Vagina (tissue), 2 donors: Measurements from ENCODE around the gene SLC7A4. TPM values are rescaled to one million over a fixed set of nuclear protein-coding genes. Genes with fewer than 3 reads are reported as not detected.

Experiments
- DNase-seq, 2 donors: peaks; one replicate each; pipeline ENCODE4 v3.0.0-alpha.2; 2017; ENCODE audit errors: extremely low spot score in 2 of 2
- H3K27ac ChIP-seq: fragments of 200-600 bp; sonication (generic); one replicate; pipeline ENCODE4 v1.5.1; 2019
- H3K27me3 ChIP-seq: fragments of 200-600 bp; sonication (generic); one replicate; pipeline ENCODE4 v1.5.1; 2019
- H3K36me3 ChIP-seq, 2 donors: fragments of 200-600 bp; sonication (generic); one replicate each; pipeline ENCODE4 v1.5.1; 2017 to 2019
- H3K4me1 ChIP-seq: fragments of 200-600 bp; sonication (generic); one replicate; pipeline ENCODE4 v1.5.1; 2019
- H3K4me3 ChIP-seq, 2 donors: fragments of 200-600 bp; sonication (generic); 1 replicate in 1 of 2; 2 replicates in 1 of 2; pipeline ENCODE4 v1.5.1; 2016 to 2019
- H3K9me3 ChIP-seq: fragments of 200-600 bp; sonication (generic); one replicate; pipeline ENCODE4 v1.5.1; 2019
- CTCF ChIP-seq, 3 experiments: fragments of 450-650 bp in 2 of 3; fragments of 200-600 bp in 1 of 3; sonication (generic) in 1 of 3; IDR thresholded peaks; one replicate each; pipeline ENCODE4 v1.5.1; 2017 to 2019; ENCODE audit warnings: antibody characterized with exemption in 3 of 3, mild to moderate bottlenecking in 2 of 3, moderate library complexity in 2 of 3
- POLR2A ChIP-seq, 2 donors: fragments of 450-650 bp; IDR thresholded peaks; one replicate each; pipeline ENCODE4 v1.6.1; 2017; ENCODE audit warnings: antibody characterized with exemption in 2 of 2, mild to moderate bottlenecking in 2 of 2, moderate library complexity in 2 of 2
- POLR2AphosphoS5 ChIP-seq, 2 donors: sonication (generic); formaldehyde crosslinking; IDR thresholded peaks; one replicate each; pipeline ENCODE4 v1.9.0; 2017; ENCODE audit warnings: antibody characterized with exemption in 2 of 2, mild to moderate bottlenecking in 2 of 2, low read depth in 1 of 2; ENCODE audit not compliant: insufficient read depth in 1 of 2
- intact Hi-C: fragments of 100-400 bp; cut with DNase I; formaldehyde crosslinking; loops from one replicate; pipeline ENCODE4 v1.15.1; 2023
- total RNA-seq: library from RNA; depleted of rRNA; stranded (reverse); fragments of >200 nt; gene quantifications from one replicate; pipeline ENCODE4 v1.2.3, GENCODE V29; 2016

SLC7A4 gene
- total RNA-seq, 1 donor from 2014 or later, result 0.98 TPM

GRCh38 chr22:20995329-20996030, 36.9 kb downstream of the SLC7A4 start:
- no peaks in the 10 kb centered on the region for H3K9me3 ChIP-seq
- DNase-seq, result no peak
- H3K27ac ChIP-seq, result no peak overlapping the region
- no peaks in the 10 kb centered on the region for H3K27me3 ChIP-seq
- peaks cover 0 to 47% of the 10 kb centered on the region in 2 donors for H3K36me3 ChIP-seq
- intact Hi-C loops, result no loop called here
- H3K4me3 ChIP-seq, result no peak overlapping the region
- peaks cover 12% of the 10 kb centered on the region for H3K4me1 ChIP-seq
- TF ChIP-seq POLR2A (IDR thresholded peaks at IDR 0.05) (no peak), CTCF (IDR thresholded peaks at IDR 0.05) (no peak), POLR2AphosphoS5 (IDR thresholded peaks at IDR 0.05; ENCODE audit: insufficient read depth in 1 of 2, low read depth in 1 of 2) (no peak)

DNA sequence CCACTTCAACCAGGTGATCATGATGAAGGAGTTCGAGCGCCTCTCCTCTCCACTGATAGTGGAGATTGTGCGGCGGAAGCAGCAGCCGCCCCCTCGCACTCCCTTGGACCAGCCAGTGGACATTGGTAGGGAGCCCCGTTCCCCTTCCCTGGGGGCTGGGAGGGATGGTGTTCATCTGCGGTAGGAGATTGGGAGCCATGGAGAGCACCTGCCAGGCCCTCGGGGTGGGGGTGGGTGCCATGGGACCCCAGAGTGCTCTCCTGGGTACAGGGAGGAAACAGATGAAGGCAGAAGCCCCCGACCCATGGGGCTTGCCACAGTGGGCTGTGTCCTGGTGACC, 37.5 kb downstream of the SLC7A4 start:
- DNase-seq, result no peak
- intact Hi-C loops, result no loop called here

DNA sequence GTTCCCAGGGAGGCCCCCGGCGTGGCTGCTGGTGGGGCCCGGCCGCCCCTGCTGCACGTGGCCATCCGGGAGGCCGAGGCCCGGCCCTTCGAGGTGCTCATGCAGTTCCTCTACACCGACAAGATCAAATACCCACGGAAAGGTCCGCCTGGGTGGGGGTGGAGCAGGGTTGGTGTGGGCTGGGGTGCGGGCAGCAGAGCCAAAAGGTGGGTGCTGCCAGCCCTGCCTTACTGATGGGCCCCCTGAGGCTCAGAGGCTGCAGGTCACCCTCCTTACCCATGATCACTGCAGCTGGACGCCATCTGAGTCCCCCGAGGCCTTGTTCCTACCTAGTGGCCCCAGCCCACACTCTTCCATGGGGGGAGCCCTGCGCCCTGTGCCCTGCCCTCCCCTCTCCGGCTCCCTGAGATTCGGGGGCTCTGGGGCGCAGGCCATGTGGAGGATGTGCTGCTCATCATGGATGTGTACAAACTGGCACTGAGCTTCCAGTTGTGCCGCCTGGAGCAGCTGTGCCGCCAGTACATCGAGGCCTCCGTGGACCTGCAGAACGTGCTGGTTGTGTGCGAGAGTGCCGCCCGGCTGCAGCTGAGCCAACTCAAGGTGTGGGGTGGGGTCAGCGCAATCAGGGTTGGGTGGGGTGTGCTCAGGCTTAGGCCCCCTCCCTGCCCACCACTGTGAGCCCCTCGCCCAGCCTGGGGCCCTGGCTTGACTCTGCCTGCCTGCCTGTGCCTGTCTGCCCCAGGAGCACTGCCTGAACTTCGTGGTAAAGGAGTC, 38.0 kb downstream of the SLC7A4 start:
- H3K27ac ChIP-seq, result no peak overlapping the region
- H3K9me3 ChIP-seq, result no peaks in the 10 kb centered on the region
- peaks cover under 1% of the 10 kb centered on the region for H3K4me1 ChIP-seq
- peaks cover 0 to 36% of the 10 kb centered on the region in 2 donors for H3K36me3 ChIP-seq
- no peak overlapping the region for H3K4me3 ChIP-seq
- H3K27me3 ChIP-seq, result no peaks in the 10 kb centered on the region
- no peak for DNase-seq
- TF ChIP-seq POLR2AphosphoS5 (IDR thresholded peaks at IDR 0.05; ENCODE audit: insufficient read depth in 1 of 2, low read depth in 1 of 2) (no peak), CTCF (IDR thresholded peaks at IDR 0.05) (no peak)
- intact Hi-C loops, result no loop called here

More for the DNA sequence above, 37.5 kb downstream of the SLC7A4 start:
- H3K27me3 ChIP-seq, result no peaks in the 10 kb centered on the region
- H3K4me1 ChIP-seq, result peaks cover 6% of the 10 kb centered on the region
- TF ChIP-seq CTCF (IDR thresholded peaks at IDR 0.05), result no peak
- no peak for TF ChIP-seq POLR2AphosphoS5 (IDR thresholded peaks at IDR 0.05; ENCODE audit: insufficient read depth in 1 of 2, low read depth in 1 of 2)
- no peak for TF ChIP-seq POLR2A (IDR thresholded peaks at IDR 0.05)
- no peak overlapping the region for H3K27ac ChIP-seq
- no peaks in the 10 kb centered on the region for H3K9me3 ChIP-seq
- peaks cover 0 to 41% of the 10 kb centered on the region in 2 donors for H3K36me3 ChIP-seq
- H3K4me3 ChIP-seq, result no peak overlapping the region

DNA sequence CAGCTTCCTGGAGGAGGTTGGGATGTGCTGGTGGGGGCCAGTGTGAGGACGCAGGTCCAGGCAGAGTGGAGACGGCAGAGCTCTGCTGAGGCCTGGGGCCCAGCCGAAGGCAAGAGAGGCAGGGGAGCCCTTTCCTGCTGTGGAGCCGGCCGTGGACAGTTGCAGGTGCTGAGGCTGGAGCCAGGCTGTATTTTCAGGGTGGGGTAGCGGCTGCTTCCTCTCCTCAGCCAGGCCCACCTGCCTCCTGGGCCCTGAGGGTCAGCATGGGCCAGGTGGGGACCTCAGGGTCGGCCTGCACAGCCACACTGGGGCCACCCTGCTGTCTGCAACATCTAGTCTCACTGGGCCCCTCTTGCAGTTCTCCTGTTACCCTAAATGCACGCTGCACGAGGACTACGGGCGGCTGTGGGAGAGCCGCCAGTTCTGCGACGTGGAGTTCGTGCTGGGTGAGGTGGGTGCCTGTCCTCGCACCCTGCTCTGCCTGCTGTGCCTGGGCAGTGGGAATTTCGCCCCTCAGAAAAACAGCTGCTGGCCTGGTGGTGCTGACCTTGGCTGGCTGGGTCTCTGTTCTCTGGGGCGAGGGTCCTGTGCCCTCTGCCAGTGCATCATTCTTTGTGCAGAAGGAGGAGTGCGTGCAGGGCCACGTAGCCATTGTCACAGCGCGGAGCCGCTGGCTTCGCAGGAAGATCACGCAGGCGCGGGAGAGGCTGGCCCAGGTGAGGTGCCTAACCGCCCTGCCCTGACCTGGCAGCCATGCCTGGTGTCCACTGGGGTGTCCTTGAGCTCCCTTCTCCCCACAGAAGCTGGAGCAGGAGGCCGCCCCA, 38.8 kb downstream of the SLC7A4 start:
- Histone ChIP-seq H3K36me3 (peaks cover 0 to 33% of the 10 kb centered on the region in 2 donors), H3K4me1 (no peaks in the 10 kb centered on the region), H3K4me3 (no peak overlapping the region), H3K9me3 (no peaks in the 10 kb centered on the region), H3K27me3 (no peaks in the 10 kb centered on the region), H3K27ac (no peak overlapping the region)
- TF ChIP-seq POLR2A (IDR thresholded peaks at IDR 0.05), result no peak
- no peak for TF ChIP-seq POLR2AphosphoS5 (IDR thresholded peaks at IDR 0.05; ENCODE audit: insufficient read depth in 1 of 2, low read depth in 1 of 2)
- TF ChIP-seq CTCF (IDR thresholded peaks at IDR 0.05), result no peak
- intact Hi-C loops, result no loop called here
- no peak for DNase-seq
